GM12801 (cell line): ENCODE measurements around the gene ITK.

Experiments
- CTCF ChIP-seq: IDR thresholded peaks from one replicate; pipeline ENCODE4 v1.5.1; 2011; ENCODE audit warnings: control low read depth; ENCODE audit not compliant: insufficient read length; ENCODE audit errors: extremely low read depth

ITK gene

DNA sequence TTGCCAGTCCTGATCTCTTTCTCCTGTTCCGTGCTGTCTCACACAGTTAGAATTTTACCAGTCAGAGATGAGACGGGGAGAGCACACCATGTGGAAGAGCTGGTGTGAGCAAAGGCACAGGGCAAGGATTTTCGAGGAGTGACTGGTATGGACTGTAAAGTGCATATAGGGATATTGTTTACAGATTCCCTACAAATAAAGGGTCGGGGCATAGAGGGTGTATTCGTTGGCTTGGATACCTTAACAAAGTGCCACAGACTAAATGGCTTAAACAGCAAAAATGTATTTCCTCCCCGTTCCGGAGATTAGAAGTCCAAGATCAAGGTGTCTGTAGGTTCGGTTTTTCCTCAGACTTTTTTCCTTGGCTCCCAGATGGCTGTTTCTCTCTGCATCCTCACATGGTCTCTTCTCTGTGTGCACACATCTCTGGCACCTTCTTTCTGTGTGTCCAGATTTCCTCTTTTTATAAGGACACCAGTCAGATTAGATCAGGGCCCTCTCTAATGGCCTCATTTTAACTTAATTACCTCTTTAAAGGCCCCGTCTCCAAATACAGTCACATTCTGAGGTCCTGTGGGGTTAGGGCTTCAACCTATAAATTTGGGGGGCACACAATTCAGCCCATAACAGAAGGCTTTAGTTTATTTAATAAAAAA lies 108.7 kb downstream of the ITK start:
- no peak for TF ChIP-seq CTCF

GRCh38 chr5:157290156-157290980 lies 109.7 kb downstream of the ITK start:
- TF ChIP-seq CTCF = no peak

GRCh38 chr5:157290981-157291711 lies 110.5 kb downstream of the ITK start:
- TF ChIP-seq CTCF = no peak

DNA sequence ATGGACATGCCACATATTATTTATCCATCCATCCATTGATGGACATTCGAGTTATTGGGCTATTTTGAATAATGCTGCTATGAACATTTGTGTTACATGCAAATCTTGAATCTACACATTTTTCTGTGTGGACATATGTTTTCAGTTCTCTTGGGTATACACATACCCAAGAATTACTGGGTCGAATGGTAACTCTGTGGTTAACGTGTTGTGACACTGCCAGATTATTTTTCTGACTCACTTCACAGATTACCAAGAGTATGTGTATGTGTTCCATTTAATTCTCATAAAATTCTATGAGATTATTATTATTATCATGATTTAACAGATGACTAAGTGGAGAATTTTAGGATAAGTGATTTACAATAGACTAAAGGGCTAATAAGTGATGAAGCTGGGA lies 112.0 kb downstream of the ITK start:
- no peak for TF ChIP-seq CTCF

GRCh38 chr5:157294407-157295091 lies 113.9 kb downstream of the ITK start:
- TF ChIP-seq CTCF = no peak

DNA sequence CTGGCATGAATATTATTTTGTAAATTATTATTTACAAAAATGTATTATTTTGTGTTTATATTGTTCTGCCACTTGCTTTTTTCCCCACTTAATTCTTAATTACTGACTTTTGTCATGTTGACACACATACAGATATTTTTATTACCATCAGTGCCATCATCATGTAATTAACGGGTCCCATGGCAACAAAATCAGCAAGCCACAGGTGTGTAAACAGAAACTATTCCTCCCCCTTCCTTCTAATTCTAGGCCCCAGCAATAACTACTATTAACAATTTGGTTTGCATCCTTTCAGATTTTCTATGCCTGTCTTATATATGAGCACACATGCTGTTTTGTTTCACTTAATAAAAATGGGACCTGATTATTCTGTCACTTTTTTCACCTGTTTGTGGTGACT lies 114.6 kb downstream of the ITK start:
- TF ChIP-seq CTCF = no peak

DNA sequence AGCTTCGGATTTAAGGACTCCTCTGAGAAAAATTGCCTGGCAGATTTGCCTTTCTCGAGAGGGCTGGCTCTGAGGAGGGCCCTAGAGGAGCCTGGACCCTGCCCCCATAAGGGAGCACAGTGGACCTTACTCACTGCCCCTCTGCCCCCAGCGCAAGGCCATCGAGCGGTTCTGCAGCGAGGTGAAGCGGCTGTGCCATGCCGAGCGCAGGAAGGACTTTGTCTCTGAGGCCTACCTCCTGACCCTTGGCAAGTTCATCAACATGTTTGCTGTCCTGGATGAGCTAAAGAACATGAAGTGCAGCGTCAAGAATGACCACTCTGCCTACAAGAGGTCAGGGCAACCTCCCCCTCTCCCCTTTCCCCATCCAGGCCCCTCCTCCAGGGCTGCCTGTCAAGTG lies 119.9 kb downstream of the ITK start:
- no peak for TF ChIP-seq CTCF
